Activated CD4-positive, alpha-beta T cell treated with anti-CD3 and anti-CD28 coated beads, Interleukin-2, amount 10 ng/mL, durations not matched to agents 7 days and 5 days (primary cell): ENCODE results near the gene RGS5. TPM values are rescaled to one million over a fixed set of nuclear protein-coding genes. Genes with fewer than 3 reads are reported as not detected.

Experiments
- CTCF ChIA-PET: fragments of 350-600 bp; sonication (Branson Sonifier 250); formaldehyde crosslinking; loops from one replicate; lab custom pipeline; 2021; ENCODE audit warnings: antibody characterized with exemption; lab: Charles Lee
- POLR2A ChIA-PET: fragments of 350-600 bp; sonication (Branson Sonifier 250); formaldehyde crosslinking; loops from one replicate; lab custom pipeline; 2021; ENCODE audit warnings: antibody characterized with exemption; lab: Charles Lee
- DNase-seq: peaks from one replicate; pipeline ENCODE4 v3.0.0-alpha.2; 2020
- H3K27ac Mint-ChIP-seq: one replicate; pipeline ENCODE4 v1.8.0; 2021; ENCODE audit warnings: mild to moderate bottlenecking, moderate library complexity, mixed read lengths
- H3K27me3 Mint-ChIP-seq: one replicate; pipeline ENCODE4 v1.8.0; 2021; ENCODE audit warnings: mixed read lengths
- H3K36me3 Mint-ChIP-seq: one replicate; pipeline ENCODE4 v1.8.0; 2021; ENCODE audit warnings: low read depth, mixed read lengths
- H3K4me1 Mint-ChIP-seq: one replicate; pipeline ENCODE4 v1.8.0; 2021; ENCODE audit warnings: mixed read lengths
- H3K4me3 Mint-ChIP-seq: one replicate; pipeline ENCODE4 v1.8.0; 2021; ENCODE audit warnings: mild to moderate bottlenecking, moderate library complexity, mixed read lengths
- H3K9me3 Mint-ChIP-seq: one replicate; pipeline ENCODE4 v1.8.0; 2021; ENCODE audit warnings: mixed read lengths
- total RNA-seq, 2 experiments: library from RNA; stranded (reverse); gene quantifications; one replicate each; pipeline ENCODE4 v1.2.3, GENCODE V29; 2021

RGS5 gene
- total RNA-seq, 2 experiments from 2014 or later = 2.2 to 2.5 TPM

DNA sequence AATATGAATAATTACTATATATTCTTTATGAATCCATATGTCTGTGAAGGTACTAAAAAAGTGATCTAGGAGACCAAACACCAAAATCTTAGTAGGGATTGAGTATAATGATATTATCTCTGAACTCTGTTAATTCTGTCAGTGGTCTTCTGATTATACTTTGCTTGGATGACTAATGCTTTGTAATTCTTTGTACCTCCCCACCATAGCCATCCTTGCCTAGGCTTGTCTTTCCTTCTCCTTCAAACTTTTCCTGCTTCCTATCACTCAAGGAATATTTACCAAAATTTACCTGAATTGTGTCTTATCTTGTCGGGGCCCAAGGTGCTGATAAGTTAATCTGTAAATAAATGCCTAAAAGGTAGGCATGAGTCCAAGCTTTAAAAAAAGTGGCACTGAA, 845 bp upstream of the RGS5 start:
- no peak overlapping the region for H3K27ac Mint-ChIP-seq
- ChIA-PET CTCF (no interaction called here), POLR2A (no interaction called here)
- no peaks in the 10 kb centered on the region for H3K4me1 Mint-ChIP-seq
- H3K9me3 Mint-ChIP-seq = no peaks in the 10 kb centered on the region
- no peaks in the 10 kb centered on the region for H3K36me3 Mint-ChIP-seq
- no peak for DNase-seq
- no peak overlapping the region for H3K4me3 Mint-ChIP-seq
- no peaks in the 10 kb centered on the region for H3K27me3 Mint-ChIP-seq

DNA sequence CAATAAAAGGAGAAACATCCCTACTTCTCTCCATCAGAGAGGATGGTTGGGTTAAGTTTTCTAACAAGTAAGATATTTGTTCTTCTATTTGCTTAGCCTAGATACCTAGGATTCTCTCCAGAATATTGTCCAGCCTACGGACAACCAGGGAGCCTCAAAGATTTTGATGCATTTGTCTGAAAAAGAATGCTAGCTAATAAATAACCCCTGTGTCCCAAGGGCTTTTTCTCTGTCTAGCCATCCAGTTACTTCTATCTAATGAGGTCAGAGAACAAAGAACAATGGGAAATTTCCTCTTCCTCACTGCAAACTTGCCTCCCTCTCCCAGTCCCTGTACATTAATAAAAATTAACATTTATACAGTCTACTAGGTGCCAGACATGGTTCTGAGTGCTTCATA, 810 bp downstream of the RGS5 start:
- CTCF ChIA-PET = no interaction called here
- Mint-ChIP-seq H3K27ac (no peak overlapping the region), H3K27me3 (no peaks in the 10 kb centered on the region), H3K4me3 (no peak overlapping the region), H3K36me3 (no peaks in the 10 kb centered on the region), H3K4me1 (no peaks in the 10 kb centered on the region), H3K9me3 (no peaks in the 10 kb centered on the region)
- POLR2A ChIA-PET = no interaction called here
- DNase-seq = no peak

DNA sequence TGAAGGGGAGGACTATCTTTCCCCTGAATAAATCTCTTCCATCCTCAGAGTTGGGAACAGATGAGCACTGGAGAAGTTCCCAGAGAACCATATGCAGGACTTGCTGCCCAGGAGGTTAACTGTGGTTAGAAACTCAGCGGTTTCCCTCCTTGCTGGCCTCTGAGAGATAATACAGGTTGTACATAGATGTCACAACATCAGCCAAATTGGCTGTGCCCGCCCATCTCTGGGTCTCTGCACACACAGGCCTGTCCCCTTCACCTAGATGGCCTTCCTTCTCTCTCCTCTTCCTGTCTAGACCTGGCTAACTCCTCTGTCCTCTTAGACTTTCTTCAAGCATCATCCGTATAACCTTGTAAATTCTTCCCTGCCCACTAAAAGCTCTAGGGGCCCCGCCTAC, 5.7 kb downstream of the RGS5 start:
- no peak for DNase-seq
- no peaks in the 10 kb centered on the region for H3K9me3 Mint-ChIP-seq
- ChIA-PET POLR2A (no interaction called here), CTCF (no interaction called here)
- peaks cover 2% of the 10 kb centered on the region for H3K27me3 Mint-ChIP-seq
- no peak overlapping the region for H3K27ac Mint-ChIP-seq
- no peaks in the 10 kb centered on the region for H3K4me1 Mint-ChIP-seq
- H3K36me3 Mint-ChIP-seq = no peaks in the 10 kb centered on the region
- no peak overlapping the region for H3K4me3 Mint-ChIP-seq

DNA sequence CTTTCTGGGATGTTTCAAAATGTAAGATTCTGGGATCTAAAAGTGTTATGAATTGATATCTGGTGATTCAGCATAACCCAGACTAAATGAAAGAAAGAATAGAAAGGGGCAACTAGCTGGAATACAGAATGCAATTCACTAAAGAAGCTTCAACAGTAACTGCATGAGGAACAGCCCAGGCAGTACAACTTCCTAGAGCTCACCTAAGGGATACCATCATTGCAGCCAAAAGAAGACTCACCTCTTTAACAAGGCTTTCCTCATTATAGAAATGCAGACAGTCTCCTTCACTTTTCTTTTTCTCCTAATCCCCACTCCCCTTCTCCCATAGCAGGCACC, 6.3 kb downstream of the RGS5 start:
- Mint-ChIP-seq H3K27ac (no peak overlapping the region), H3K27me3 (peaks cover 2% of the 10 kb centered on the region), H3K4me1 (no peaks in the 10 kb centered on the region), H3K36me3 (no peaks in the 10 kb centered on the region), H3K4me3 (no peak overlapping the region), H3K9me3 (no peaks in the 10 kb centered on the region)
- CTCF ChIA-PET = no interaction called here
- POLR2A ChIA-PET = no interaction called here
- DNase-seq = no peak

DNA sequence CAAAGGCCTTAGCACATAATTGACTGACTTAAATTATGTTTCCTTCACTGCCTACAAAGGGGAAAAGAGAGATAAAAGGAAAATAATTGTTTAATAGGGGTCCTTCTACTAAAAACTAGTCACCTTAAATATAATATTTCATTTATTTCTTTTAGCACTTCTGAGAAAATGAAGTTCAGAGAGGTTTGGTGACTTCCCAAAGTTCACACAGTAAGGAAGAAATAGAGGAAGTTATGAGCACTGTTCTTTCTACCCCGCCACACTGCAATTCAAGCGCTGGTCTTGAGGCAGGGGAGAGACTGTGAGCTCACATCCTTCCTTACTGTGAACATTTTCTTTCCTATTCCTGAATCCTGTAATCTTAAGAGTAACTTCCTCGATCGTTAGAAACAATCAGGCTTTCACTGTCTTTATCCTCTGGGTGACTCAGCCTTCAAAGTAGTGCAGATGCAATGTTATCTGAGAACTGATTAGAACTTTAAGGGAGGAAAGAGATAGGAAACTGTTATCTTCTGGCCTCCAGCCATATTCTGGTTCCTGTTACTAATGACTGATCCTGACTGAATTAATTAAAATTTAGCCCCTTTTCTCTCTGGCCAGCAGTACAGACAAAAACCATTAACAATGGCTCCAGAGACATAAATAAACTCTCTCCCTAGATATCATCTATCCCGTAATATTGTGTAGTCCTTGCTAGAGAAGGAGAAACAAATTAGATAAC, 6.8 kb downstream of the RGS5 start:
- H3K27me3 Mint-ChIP-seq = peaks cover 2% of the 10 kb centered on the region
- no peaks in the 10 kb centered on the region for H3K36me3 Mint-ChIP-seq
- no peak overlapping the region for H3K4me3 Mint-ChIP-seq
- ChIA-PET CTCF (no interaction called here), POLR2A (no interaction called here)
- H3K27ac Mint-ChIP-seq = no peak overlapping the region
- no peak for DNase-seq
- H3K9me3 Mint-ChIP-seq = no peaks in the 10 kb centered on the region
- no peaks in the 10 kb centered on the region for H3K4me1 Mint-ChIP-seq

DNA sequence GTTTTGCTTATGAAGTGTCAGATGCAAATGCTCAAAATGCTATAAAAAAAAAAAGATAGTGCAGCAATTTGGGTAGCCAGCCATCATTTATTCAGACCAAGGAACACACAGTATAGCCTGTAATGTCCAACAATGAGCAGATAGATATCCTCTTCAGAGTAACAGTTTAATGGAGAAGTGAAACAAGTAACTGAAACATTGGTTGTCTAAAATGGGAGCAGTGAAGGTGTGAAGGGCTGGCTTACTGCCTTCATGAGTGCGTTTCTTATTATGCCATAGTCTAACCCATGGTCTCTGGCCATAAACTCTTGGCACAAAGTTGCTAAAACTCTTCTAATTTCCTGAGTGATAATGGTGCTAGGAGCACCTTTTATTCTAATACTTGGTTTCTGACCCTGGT, 11.4 kb downstream of the RGS5 start:
- ChIA-PET CTCF (no interaction called here), POLR2A (no interaction called here)
- no peak overlapping the region for H3K4me3 Mint-ChIP-seq
- H3K4me1 Mint-ChIP-seq = no peaks in the 10 kb centered on the region
- no peak for DNase-seq
- H3K36me3 Mint-ChIP-seq = no peaks in the 10 kb centered on the region
- peaks cover 2% of the 10 kb centered on the region for H3K27me3 Mint-ChIP-seq
- H3K9me3 Mint-ChIP-seq = no peaks in the 10 kb centered on the region
- no peak overlapping the region for H3K27ac Mint-ChIP-seq

DNA sequence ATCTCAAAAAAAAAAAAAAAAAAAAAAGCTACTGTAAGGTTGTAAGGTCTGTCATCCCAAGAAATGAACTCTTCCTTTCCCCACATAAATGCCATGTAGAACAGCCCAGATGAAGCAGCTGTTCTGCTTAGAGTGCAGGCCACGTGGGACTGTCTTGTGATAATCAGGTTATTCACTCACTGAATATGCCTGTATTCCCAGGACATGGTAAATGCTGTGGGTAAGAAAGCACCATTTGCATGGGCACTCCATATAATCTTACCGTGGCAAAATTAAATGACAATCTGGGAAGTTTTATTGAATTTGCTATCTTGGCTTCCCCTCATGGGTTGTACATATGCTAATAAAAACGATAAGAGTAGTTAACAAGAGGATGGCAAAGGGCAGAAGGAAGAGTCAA, 13.8 kb downstream of the RGS5 start:
- DNase-seq = no peak
- H3K4me1 Mint-ChIP-seq = no peaks in the 10 kb centered on the region
- no peak overlapping the region for H3K4me3 Mint-ChIP-seq
- H3K27me3 Mint-ChIP-seq = peaks cover 2% of the 10 kb centered on the region
- ChIA-PET POLR2A (no interaction called here), CTCF (no interaction called here)
- H3K9me3 Mint-ChIP-seq = no peaks in the 10 kb centered on the region
- H3K36me3 Mint-ChIP-seq = no peaks in the 10 kb centered on the region
- H3K27ac Mint-ChIP-seq = no peak overlapping the region

DNA sequence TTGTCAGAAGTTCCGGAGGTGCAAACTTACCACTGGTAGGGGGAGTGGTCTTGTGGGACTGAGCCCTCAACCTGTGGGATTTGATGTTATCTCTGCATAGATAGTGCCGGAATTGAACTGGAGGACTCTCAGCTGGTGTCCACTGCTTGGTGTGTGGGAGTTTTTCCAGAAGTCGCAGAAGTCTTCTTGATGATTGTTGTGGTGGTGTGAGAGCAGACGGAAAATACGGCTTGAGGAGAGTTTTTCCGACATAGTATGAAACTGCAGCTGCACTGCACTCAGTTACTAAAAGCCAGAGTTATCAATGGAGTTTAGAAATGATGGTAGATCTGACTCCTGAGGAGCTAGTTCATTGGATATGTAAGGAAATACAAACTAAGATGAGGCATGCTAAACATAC, 14.9 kb downstream of the RGS5 start:
- CTCF ChIA-PET = no interaction called here
- no peaks in the 10 kb centered on the region for H3K4me1 Mint-ChIP-seq

DNA sequence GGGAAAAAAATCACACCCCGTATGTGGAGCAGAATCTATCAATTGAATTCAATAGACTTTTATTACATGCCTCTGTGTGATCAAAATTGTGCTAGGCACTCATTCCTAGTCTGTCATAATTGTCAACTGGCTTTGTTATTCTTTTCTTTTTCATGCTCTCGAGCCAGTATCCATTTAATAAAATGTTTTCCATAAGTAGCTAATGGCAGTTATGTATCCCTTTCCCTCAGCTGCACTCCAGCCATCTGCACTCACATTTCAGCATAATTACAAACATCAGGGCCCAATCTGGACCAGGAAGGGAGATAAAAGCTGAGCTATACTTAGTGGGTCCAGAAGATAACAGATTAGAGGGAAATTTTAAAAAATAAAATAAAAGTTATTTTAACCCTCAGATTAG, 15.9 kb downstream of the RGS5 start:
- ChIA-PET CTCF (no interaction called here), POLR2A (no interaction called here)
- Mint-ChIP-seq H3K4me3 (no peak overlapping the region), H3K27me3 (peaks cover 1% of the 10 kb centered on the region), H3K4me1 (no peaks in the 10 kb centered on the region), H3K36me3 (no peaks in the 10 kb centered on the region), H3K9me3 (no peaks in the 10 kb centered on the region), H3K27ac (no peak overlapping the region)
- DNase-seq = no peak

More for the DNA sequence above, 14.9 kb downstream of the RGS5 start:
- no peak overlapping the region for H3K27ac Mint-ChIP-seq
- POLR2A ChIA-PET = no interaction called here
- H3K9me3 Mint-ChIP-seq = no peaks in the 10 kb centered on the region
- no peak overlapping the region for H3K4me3 Mint-ChIP-seq
- H3K36me3 Mint-ChIP-seq = no peaks in the 10 kb centered on the region
- H3K27me3 Mint-ChIP-seq = peaks cover 1% of the 10 kb centered on the region
- DNase-seq = no peak

DNA sequence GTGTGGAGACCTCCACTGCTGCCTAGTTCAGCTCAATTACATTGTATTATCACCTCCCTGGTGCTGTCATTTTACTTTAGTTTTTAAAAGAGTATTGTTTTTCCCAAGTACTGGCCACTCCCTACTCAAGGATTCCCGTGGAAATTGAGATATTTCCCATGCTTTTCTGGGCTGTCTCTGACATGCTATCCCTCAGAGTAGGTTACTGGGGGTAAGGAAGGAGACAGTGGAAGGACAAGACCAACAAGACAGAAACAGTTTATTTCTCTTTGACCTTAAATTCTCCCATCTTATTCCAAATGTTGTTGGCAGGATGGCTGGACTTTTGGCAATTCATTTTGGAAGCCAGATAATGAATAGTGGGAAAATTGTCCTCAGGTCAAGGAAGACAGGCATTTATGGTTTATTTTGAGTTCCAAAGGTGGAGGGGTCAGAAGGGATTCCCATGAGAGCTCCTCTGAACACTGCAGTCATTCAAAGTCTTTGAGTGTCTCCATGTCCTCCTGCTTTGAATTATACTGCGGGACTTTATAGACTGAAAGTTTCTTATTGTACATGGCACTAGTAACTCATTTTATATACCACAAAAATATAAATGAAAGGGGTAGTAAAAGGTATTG, 20.3 kb downstream of the RGS5 start:
- Mint-ChIP-seq H3K27ac (no peak overlapping the region), H3K36me3 (no peaks in the 10 kb centered on the region), H3K9me3 (no peaks in the 10 kb centered on the region), H3K4me3 (no peak overlapping the region), H3K4me1 (no peaks in the 10 kb centered on the region), H3K27me3 (peaks cover 1% of the 10 kb centered on the region)
- POLR2A ChIA-PET = no interaction called here
- no peak for DNase-seq
- CTCF ChIA-PET = no interaction called here

DNA sequence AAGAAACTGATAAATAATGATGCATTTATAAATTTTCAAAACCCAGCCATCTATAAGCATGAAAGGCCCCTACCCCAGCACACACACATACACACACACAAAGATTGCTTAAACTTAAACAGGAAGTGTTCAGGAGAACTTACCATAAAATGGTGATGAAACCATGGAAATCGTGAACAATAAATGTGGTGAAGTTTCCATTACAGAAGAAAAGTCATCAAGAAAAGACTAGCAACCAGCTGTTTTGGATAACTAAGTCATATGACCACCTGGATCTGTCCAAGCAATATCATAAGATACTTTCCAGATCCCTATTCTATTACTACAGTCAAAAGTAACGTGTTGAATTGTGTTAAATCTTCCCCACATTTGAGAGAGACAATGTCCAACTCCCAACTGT, 24.1 kb downstream of the RGS5 start:
- ChIA-PET POLR2A (no interaction called here), CTCF (no interaction called here)
- no peak for DNase-seq
- no peak overlapping the region for H3K27ac Mint-ChIP-seq
- H3K27me3 Mint-ChIP-seq = peaks cover 1% of the 10 kb centered on the region
- H3K36me3 Mint-ChIP-seq = no peaks in the 10 kb centered on the region
- no peaks in the 10 kb centered on the region for H3K9me3 Mint-ChIP-seq
- H3K4me1 Mint-ChIP-seq = no peaks in the 10 kb centered on the region
- no peak overlapping the region for H3K4me3 Mint-ChIP-seq

DNA sequence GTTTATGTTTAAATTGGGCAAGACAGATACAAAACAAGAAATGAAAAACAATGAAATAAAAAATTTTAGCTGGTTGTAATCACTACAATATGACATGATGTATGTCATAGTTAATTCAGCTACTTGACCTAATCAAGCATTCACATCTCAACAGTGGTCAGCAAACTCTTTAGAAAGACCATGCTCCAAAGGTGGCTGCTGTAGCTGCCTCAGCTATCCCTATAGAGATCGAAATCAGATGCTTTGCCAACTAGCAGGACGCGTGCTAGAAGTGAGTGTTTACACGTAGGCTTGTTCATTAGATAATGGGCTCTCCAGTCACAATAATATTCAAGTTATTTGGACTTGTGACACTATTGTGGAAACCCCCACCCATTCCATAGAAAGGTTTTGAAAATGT, 25.9 kb downstream of the RGS5 start:
- Mint-ChIP-seq H3K4me3 (no peak overlapping the region), H3K9me3 (no peaks in the 10 kb centered on the region), H3K4me1 (no peaks in the 10 kb centered on the region), H3K27me3 (no peaks in the 10 kb centered on the region), H3K36me3 (no peaks in the 10 kb centered on the region), H3K27ac (no peak overlapping the region)
- no peak for DNase-seq
- CTCF ChIA-PET = interaction anchor here (1.4 kb wide), 1 partner anchor 298 kb away, joined by 3 read pairs; no protein-coding TSS in a partner anchor
- POLR2A ChIA-PET = no interaction called here

DNA sequence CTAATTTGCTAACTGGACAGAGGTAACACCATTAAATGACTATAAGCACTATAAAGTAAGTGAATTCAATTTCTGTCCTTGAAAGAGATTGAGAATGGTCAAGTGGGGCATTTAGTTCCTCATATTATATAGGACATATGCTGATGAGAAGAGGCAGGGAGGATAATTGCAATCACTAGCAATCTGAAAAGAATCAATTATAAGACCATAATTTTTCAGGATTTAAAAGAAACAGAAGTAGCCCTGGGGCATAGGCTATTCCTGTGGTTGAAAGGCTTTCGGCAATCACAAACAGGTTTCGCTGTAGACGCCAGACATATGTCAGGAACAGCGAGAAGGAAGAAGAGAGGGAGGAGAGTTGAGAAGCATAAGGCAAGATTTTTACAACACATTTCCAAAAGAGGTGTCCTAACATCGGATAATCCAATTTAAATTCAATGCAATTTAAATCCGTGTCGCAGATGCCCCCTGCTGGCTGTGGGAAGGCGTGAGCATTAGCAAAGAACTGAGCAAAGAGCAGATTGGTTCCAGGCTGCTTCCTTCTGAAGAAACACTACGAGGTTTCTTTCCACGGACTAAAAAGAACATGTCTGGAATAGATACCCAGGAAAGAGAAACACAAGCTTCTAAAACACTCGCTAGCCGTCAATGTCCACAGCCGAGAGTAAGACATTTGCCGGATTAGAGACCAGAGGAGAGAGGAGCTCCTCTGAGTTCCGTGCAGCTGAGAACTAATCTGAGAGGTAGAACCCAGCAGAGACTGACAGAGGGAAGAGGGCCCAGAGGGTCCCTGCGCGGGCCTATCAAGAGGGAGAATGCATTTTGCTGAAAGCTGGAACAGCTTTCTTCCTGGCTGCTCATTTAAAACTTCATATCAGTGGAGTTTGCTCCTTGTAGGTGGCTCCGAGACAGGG, 27.9 kb downstream of the RGS5 start:
- CTCF ChIA-PET = no interaction called here
- H3K36me3 Mint-ChIP-seq = no peaks in the 10 kb centered on the region
- no peaks in the 10 kb centered on the region for H3K4me1 Mint-ChIP-seq
- no peaks in the 10 kb centered on the region for H3K27me3 Mint-ChIP-seq
- peak; percentile 47 for DNase-seq
- POLR2A ChIA-PET = no interaction called here
- H3K9me3 Mint-ChIP-seq = no peaks in the 10 kb centered on the region
- H3K4me3 Mint-ChIP-seq = no peak overlapping the region
- H3K27ac Mint-ChIP-seq = no peak overlapping the region
